Skeletal muscle cell (primary cell): ENCODE measurements around the gene PEX12.
"Not testable (repeated sequence)": the region's sequence is repeated elsewhere in the genome, so short reads cannot be mapped to it uniquely, and the experiment has no call there.

Experiments
- DNase-seq: peaks from one replicate; pipeline ENCODE4 v3.0.0-alpha.2; 2010; ENCODE audit warnings: low read depth
- H3K4me3 ChIP-seq: 2 replicates; pipeline ENCODE4 v1.5.1; 2011; ENCODE audit warnings: low read depth, mild to moderate bottlenecking, control low read depth, low read length, moderate library complexity

The PEX12 gene

DNA sequence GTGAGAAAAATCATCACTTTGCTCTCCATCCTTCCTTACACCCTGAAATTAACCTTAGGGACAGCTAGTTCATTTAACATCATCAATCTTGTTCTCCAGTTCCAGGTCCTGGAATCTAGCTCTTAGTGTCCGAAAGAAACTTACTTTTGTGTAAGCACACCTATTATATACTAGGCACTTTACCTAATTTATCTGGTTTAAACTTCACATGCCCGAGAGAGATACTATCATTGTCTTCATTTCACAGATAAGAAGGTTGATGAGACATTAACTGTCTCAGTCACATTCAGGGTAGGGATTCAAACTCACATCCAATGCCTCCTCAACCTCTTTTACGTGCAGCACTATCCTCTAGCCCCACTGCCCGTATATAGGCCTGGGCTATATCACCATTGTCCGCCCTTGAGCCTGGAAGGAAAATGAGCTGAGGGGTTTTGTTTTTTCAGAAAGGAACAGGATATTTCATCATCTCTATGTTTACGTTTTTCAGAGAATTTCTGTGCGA lies 8.2 kb upstream of the PEX12 start:
- H3K4me3 ChIP-seq: peak overlapping the region; percentile 64
- no peak for DNase-seq

DNA sequence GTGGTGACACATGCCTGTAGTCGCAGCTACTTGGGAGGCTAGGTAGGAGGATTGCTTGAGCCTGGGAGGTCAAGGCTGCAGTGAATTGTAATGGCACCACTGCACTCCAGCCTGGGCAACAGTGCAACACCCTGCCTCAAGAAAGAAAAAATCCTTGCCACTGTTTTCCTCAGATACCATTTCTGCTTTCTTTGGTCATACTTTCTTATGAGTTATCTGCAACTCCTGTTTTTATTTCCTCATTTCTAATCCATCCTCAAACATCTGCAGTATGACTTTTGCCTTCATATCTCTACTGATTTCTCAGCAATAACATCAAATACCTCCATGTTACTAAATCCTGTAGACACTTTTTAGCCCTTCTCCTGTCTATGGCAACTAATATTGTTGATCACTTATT lies 5.7 kb upstream of the PEX12 start:
- H3K4me3 ChIP-seq: no peak overlapping the region
- DNase-seq: no peak

DNA sequence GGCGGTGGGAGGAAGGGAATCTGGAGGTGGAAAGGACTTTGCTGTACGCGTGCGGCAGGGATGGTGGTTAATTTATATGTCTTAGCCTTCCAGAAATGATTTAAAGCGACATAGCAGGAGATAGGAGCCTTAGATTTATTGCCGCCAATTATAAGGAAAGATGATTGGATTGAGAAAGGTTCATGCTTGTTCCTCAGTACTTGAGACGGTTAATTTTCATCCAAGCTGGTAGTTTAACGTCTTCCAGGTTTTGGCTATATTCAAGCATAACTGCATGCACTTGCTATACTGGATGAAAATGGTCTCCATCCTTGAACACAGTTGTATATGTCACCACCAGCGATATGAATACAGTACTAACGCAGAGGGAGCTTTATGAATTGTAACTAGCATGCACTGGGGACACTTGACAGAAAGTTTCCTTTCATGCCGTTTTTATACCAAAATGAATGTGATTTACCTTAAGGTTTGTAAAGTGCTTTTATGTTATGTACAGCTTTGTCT lies 610 bp upstream of the PEX12 start:
- H3K4me3 ChIP-seq: peak overlapping the region; percentile 78
- DNase-seq: no peak

DNA sequence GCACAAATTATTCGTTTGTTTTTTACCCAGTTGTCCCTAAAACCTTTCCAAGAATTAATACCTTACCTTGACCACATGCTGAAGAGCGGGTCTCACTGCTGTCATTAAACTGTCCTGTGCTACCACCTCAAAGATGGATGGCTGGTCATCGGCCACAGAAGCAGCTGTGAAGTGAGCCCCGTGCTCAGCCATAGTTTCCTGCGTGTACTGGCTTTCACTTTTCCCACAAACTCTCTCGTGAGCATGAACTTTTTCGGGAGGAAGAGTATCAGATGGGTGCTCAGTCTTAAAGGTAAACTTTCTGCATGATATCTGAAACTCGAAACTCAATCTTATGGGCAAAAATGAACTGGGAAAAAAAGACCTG lies 558 bp downstream of the PEX12 start:
- no peak for DNase-seq
- H3K4me3 ChIP-seq: peak overlapping the region; percentile 78

DNA sequence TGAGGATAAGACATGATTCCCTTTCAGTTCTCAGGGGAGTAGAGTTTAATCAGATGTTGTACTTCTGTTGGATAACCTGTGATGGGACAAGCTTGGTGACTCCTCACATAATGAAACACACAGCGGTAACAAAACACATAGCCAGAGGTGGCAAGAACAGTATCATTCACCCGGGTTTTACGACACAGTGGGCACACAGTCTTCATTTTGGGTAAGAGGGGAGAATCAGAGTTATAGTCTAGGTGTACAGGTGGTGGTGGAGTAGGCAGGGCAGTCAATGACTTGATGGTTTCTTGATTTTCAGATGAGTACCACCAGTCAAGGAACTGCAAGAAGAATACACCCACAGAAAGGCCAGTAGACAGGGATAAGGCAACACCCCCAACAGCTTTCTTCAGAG lies 2.6 kb downstream of the PEX12 start:
- H3K4me3 ChIP-seq: no peak overlapping the region

DNA sequence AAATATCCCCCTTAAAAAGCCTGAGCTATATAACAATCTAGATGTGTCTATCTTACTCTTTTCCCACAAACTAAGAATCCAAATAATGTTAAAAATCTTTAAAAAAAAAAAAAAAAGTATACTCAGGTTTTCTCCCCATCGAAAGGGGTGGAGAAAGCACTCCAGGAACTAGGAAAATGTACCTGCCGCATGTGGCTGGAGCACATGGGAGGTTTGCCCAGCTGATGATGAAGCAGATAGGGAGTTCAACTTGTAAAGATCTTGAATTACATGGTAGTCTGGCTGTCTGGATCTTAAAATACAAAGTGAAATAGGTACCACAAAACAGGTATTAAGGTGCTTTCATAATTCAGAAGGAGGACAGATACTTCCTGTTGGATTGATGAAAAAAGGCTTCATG lies 9.0 kb downstream of the PEX12 start:
- no peak overlapping the region for H3K4me3 ChIP-seq

More for the DNA sequence above, 2.6 kb downstream of the PEX12 start:
- no peak for DNase-seq

DNA sequence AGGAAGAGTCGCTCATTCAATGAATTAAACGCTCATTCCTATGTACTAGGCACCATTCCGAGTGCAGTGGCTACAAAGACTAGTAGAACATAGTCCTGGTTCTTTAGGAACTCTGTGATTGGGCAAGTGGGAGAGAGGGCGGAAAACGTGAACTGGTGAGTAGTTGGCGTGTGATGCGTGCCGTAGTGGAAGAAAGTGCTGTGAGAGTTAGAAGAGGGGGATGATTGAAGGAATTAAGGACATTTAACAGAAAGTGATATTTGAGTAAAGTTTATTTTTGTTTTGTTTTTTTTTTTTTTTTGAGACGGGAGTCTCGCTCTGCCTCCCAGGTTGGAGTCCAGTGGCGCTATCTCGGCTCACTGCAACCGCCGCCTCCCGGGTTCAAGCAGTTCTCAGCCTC lies 9.8 kb downstream of the PEX12 start:
- DNase-seq: no peak
- peak overlapping the region; percentile 83 for H3K4me3 ChIP-seq

More for the DNA sequence above, 9.0 kb downstream of the PEX12 start:
- DNase-seq: no peak

DNA sequence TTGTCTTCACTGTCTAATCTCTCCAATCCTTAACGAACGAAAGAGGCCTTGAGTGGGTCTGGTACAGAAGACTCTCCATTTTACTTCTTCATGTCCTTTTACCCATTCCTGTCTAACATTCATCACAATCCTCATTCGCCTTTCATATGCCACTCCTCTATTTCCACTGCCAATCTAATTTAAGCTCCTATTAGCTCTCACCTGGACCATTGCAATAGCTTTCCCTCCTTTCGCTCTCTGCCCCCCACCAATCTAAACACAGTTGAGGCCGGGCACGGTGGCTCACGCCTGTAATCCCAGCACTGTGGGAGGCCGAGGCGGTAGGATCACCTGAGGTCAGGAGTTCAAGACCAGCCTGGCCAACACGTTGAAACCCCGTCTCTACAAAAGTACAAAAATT lies 11.4 kb downstream of the PEX12 start:
- DNase-seq: no peak
- peak overlapping the region; percentile 83 for H3K4me3 ChIP-seq

DNA sequence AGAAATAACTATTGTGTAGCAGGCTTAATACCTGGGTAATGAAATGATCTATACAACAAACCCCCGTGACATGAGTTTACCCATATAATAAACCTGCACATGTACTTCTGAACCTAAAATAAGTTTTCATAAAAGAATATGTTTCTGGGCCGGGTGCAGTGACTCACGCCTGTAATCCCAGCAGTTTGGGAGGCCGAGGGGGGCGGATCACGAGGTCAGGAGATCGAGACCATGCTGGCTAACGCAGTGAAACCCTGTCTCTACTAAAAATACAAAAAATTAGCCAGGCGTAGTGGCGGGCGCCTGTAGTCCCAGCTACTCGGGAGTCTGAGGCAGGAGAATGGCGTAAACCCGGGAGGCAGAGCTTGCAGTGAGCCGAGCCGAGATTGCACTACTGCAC lies 15.2 kb downstream of the PEX12 start:
- H3K4me3 ChIP-seq: not testable (repeated sequence)

DNA sequence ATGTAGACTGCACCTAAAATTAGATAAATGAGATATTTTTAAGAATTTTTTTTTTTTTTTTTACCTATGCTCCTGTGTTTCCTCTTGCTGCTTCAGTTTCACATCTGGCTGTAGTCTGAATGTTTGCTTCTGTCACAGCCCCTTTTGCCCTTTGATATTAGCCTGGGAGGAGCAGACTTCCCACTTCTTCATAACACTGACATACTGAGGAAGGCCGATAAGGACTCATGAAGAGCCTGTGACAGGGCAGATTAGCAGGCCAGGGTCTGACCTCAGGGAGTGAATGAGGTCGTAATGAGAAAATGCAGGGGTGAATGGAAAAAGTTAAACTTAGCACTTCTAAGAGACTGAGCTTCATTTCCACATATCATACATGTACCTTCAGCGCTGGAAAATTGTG lies 17.7 kb downstream of the PEX12 start, which contains the start of gene SLFN14:
SLFN14 (minus strand) TSS at position 117 of the 400 bp plus-strand sequence. CDS start 2,757 bp downstream, outside the sequence.
- DNase-seq: no peak
- no peak within 1 kb of the TSS for H3K4me3 ChIP-seq

More for the DNA sequence above, 15.2 kb downstream of the PEX12 start:
- not testable (repeated sequence) for DNase-seq

DNA sequence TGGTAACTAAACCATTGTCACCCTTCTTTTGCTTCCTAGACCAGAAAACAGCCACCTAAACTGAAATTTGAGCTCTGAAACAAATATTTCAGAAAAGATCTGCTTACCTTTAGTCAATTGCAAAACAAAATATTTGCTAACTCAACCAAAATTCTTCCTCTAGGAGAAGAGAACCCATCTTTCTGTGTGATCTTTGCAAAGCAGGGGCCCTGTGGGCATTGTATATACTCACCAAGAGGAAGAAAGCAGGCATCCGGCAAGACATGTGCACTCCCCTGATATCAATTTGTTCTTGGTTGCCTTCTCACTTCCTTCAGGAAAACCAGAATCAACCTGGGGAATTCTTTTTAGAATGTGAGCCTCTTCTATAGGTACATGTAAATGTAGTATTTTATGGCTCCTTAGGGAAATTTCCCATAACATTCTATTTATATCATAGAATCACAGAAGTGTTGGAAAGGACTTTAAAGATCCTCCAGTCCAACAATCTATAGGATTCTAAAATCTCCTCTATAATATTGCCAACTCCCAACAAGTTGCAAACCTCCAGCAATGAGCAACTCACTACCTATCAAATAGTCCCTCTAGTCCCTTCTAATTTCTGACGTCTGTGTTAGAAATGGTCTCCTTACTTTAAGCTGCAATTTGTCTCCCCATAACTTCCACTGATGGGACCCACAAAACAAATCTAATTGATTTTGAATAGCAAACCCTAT lies 18.7 kb downstream of the PEX12 start:
- no peak for DNase-seq
- H3K4me3 ChIP-seq: no peak overlapping the region

DNA sequence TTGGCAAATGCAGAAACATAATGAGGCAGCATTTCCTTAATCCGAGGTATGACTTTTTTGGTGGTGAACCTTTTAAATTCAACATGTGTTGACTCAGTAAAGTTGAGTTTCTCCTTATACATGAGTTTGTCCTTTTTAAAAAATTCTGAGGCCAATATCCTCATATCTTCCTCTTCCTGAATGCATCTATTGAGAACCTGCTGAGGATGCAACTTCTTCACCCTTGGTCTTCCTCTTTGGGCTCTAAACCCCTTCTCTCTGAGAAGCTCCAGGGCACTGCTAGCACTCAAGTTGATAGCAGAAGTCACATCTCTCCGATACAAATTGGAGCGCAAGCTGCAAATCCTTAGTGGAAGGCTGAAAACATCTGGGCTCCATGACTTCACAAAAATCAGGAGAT lies 21.0 kb downstream of the PEX12 start:
- H3K4me3 ChIP-seq: no peak overlapping the region
- DNase-seq: no peak

DNA sequence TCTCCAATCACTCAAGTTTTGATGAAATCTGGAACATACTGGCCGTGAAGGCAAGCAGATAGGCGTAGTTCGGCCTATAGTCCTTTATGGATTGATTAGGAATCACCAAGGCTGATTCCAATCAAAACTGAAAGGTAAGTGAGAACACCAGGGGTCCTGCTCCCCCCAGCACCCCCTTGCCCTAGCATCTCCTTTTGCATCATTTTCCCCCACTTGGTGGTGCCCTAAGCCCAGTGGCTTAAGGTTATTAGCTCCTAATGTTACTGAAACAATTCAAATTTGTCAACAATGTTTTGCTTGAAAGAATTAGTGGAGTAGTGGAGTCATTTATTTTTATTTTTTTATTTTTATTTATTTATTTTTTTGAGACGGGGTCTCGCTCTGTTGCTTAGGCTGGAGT lies 22.7 kb downstream of the PEX12 start:
- no peak for DNase-seq
- H3K4me3 ChIP-seq: no peak overlapping the region

DNA sequence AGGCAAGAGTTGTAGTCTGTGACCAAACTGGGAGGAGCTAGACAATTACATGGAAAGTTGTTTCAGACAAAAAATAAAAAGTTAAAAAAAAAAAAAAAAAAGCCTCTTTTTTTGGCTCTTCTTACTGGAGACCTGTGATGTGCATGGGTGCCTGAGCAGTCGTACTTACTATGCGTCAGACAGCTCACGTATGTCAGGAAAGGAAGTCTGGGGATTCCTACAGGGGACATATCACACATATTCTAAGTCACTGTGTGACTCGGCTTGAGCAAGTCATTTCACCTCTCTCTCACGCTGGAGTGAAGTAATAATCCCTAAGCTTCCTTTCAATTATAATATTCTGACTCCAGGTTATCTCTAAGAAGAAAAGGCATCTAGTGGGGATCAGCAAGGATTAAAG lies 23.7 kb downstream of the PEX12 start:
- H3K4me3 ChIP-seq: no peak overlapping the region
- DNase-seq: no peak

DNA sequence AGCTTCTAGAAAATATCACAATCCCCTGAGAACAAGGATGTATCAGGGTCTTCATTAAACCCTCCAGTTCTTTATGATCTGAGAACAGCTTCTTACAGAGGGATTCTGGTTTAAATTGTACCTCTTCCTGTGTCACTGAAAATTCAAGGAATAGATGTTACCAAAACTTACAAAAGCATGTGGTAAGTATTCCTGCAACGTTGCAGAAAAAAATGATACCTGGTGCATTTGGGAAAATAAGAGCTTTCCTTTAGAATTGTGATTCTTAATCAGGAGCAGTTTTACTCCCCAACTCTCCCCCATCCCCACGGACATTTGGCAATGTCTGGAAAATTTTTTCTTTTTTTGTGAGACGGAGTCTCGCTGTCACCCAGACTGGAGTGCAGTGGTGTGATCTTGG lies 25.1 kb downstream of the PEX12 start:
- no peak for DNase-seq

DNA sequence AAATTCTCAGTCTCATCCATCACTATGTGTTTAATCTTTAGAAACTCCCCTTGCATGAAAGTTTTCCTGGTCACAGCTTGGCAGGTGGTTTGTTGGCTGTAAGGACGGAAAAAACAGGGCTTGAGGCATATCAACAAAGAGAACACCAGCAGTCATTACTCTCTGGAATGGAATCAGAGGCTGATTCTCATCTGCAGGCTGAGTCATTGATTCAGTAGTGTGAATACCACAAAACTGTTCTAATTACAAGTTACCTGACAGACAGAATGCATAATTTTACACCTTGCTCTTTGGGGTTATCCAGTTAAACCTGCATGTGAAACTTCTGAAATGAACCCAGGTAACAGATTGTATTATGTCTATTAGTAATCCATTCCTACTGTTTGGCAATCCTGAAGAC lies 29.4 kb downstream of the PEX12 start:
- no peak overlapping the region for H3K4me3 ChIP-seq
- DNase-seq: no peak

More for the DNA sequence above, 25.1 kb downstream of the PEX12 start:
- H3K4me3 ChIP-seq: no peak overlapping the region

DNA sequence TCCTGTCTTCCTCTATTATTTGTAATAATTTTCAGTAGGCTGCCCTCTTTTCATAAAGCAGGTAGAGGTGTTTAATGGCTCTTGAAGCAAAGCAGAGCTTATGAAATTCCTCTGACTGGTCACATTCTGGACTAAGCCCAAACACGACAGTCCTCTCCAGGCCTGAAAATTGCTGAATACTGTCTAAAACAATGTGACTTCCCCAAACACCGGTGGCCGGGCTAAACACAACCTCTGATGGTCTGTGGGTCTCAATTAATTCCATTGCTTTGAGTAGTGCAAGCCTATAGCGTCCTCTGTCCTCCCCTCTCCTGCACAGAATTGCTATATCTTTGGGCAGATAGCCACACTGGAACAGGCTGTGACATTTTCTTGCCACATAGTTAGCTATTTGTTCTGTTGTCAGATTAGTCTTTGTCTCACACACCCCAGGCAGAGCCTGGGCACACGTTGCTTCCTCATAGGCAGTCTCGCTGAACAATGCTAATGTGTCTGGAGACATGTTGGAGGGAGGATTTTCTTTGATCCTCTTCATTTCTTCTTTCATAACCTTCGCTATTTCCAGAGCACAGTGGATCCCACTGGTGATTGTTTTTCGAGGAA lies 30.1 kb downstream of the PEX12 start:
- H3K4me3 ChIP-seq: no peak overlapping the region
- no peak for DNase-seq

DNA sequence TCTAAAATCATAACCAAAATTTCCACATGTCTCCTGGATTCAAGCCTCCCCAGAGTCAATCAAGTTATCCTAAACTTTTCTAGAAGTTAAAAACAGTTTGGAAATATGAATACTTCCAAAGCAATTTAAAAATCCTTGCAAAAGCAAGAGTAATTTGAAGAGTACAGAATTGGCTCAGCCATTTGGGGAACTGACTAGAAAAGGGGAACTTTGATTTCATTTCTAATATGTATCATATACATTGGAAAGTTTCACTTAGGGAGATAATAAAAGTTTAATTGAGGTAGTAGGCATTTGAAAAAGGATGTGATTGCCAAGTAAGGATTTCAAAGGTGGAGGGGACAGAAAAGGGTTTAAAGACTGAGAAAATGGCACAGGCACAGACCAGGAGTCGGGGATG lies 31.9 kb downstream of the PEX12 start:
- no peak for DNase-seq

DNA sequence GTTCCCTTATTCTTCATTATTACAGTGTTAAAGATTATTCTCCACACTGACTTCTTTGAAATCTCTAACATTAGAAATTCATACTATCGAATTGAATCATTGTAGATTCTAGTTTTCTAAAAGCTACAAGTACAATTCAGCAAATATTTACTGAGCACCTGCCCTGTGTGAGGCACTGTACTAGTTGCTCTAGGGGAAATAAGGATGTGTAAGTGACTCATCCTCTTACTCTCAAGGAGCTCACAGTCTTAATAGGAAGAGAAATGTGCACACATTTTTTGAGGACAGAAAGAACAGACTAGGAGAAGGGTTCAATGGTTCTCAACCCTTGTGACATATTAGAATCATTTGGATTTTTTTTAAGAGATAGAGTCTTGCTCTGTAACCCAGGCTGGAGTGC lies 33.2 kb downstream of the PEX12 start:
- no peak overlapping the region for H3K4me3 ChIP-seq

More for the DNA sequence above, 31.9 kb downstream of the PEX12 start:
- no peak overlapping the region for H3K4me3 ChIP-seq

DNA sequence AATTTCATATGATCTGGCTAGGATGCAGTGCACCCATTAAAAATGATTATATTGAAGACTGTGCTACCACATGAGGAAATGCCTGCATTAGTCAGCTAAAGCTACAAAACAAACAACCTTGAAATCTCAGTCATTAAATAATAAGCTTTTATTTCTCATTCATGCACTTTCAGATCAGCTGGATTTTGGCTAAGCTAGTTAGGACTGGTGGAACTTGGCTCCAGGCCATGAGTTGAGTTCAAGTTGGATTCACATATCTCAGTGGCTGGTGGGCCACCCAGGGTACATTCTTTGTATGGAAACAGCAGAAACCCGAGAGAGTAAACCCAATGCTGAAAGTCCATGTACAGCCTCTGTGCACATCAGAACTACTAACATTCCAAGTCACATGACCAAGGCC lies 34.5 kb downstream of the PEX12 start:
- no peak overlapping the region for H3K4me3 ChIP-seq
- DNase-seq: no peak

More for the DNA sequence above, 33.2 kb downstream of the PEX12 start:
- DNase-seq: no peak

DNA sequence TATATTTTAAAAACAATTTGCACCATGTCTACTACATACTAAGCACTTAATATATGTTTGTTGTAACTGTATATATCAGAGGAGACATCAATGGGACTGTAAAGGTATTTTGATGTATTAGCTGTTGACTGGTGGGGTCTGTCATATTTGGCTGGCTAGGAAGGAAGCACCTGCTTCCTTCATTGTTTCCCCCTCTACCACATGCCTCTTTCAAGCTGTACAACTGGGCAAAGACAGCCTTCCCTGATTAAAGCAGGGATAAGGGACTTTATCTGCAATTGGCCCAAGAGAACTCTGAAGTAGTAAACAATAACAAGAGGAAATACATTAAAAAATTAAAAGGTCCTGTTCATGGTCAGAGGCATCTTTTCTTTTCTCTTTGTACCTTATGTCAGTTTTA lies 35.4 kb downstream of the PEX12 start:
- no peak for DNase-seq
- no peak overlapping the region for H3K4me3 ChIP-seq
